GM20000 (cell line): Measurements from ENCODE around the gene NCAPD2.

Experiments
- DNase-seq: peaks from one replicate; pipeline ENCODE4 v3.0.0; 2012; ENCODE audit warnings: low spot score
- TF ChIP-seq, protein P1 (sequence below): IDR thresholded peaks from 2 replicates; pipeline ENCODE4 v1.5.1; 2012; ENCODE audit warnings: mild to moderate bottlenecking, control low read depth; ENCODE audit errors: extremely low read depth, missing control alignments

The NCAPD2 gene

DNA sequence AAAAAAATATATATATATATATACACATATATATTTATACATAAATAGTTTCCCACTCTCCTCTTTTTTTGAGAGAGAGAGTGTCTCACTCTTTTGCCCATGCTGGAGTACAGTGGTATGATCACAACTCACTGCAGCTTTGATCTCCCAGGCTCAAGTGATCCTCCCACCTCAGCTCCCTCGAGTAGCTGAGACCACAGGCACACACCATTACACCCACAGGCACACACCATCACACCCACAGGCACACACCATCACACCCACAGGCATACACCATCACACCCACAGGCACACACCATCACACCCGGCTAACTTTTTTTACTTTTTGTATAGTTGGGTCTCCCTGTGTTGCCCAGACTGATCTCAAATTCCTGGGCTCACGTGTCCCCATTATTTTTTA, 26.3 kb downstream of the NCAPD2 start:
- DNase-seq: no peak
- TF ChIP-seq, protein P1, sequence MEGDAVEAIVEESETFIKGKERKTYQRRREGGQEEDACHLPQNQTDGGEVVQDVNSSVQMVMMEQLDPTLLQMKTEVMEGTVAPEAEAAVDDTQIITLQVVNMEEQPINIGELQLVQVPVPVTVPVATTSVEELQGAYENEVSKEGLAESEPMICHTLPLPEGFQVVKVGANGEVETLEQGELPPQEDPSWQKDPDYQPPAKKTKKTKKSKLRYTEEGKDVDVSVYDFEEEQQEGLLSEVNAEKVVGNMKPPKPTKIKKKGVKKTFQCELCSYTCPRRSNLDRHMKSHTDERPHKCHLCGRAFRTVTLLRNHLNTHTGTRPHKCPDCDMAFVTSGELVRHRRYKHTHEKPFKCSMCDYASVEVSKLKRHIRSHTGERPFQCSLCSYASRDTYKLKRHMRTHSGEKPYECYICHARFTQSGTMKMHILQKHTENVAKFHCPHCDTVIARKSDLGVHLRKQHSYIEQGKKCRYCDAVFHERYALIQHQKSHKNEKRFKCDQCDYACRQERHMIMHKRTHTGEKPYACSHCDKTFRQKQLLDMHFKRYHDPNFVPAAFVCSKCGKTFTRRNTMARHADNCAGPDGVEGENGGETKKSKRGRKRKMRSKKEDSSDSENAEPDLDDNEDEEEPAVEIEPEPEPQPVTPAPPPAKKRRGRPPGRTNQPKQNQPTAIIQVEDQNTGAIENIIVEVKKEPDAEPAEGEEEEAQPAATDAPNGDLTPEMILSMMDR: no peak

GRCh38 chr12:6522193-6522592, 28.3 kb downstream of the NCAPD2 start:
- TF ChIP-seq, protein P1: no peak
- DNase-seq: no peak

GRCh38 chr12:6523708-6524107, 29.8 kb downstream of the NCAPD2 start:
- no peak for DNase-seq
- TF ChIP-seq, protein P1: no peak

- DNase-seq: no peak
Observed at GRCh38 chr12:6524648-6525047, 30.7 kb downstream of the NCAPD2 start.

GRCh38 chr12:6526201-6526600, 32.3 kb downstream of the NCAPD2 start:
- DNase-seq: no peak

More at GRCh38 chr12:6524648-6525047, 30.7 kb downstream of the NCAPD2 start:
- TF ChIP-seq, protein P1: no peak

DNA sequence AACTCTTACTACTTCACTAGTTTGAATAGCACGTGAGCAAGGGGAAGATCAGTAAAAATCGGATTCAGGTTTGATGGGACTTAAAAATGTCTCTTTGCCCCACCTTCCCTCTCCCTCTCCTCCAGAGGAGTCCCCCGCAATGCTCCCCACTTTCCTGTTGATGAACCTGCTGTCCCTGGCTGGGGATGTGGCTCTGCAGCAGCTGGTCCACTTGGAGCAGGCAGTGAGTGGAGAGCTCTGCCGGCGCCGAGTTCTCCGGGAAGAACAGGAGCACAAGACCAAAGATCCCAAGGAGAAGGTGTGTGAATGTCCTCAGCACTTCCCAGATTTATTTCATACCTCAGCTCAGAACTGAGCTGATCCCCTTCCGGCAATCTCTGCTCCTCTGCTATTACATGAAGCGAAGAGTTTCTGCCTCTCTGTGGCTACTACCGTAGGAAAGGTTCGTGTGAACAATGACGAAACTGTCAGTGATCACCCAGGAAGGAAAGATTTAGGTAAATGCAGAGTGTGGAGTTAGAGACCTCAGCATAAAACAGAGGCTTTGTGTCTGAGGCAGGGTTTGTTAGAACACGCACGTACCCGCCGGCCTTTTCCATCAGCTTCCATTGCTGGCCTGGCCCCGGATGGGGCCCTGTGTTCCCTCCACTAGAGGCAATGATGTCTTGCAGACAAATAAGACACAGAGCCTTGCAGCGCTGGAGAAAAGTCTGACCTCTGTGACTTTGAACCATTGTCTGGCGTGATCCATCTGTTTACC, 33.0 kb downstream of the NCAPD2 start:
- TF ChIP-seq, protein P1: no peak
- DNase-seq: no peak

More at GRCh38 chr12:6526201-6526600, 32.3 kb downstream of the NCAPD2 start:
- TF ChIP-seq, protein P1: no peak

DNA sequence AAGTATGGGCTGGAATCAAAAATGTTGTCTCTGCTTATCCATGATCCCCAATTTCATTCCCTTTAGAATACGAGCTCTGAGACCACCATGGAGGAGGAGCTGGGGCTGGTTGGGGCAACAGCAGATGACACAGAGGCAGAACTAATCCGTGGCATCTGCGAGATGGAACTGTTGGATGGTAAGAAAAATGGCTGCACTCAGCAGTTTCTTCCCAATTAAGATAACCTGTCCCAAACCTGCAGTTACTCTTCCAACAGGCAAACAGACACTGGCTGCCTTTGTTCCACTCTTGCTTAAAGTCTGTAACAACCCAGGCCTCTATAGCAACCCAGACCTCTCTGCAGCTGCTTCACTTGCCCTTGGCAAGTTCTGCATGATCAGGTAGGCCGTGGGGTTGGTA, 33.8 kb downstream of the NCAPD2 start:
- no peak for DNase-seq
- TF ChIP-seq, protein P1: no peak
